HCT116 (cell line): ENCODE results near the gene ZNF181. TPM values are rescaled to one million over a fixed set of nuclear protein-coding genes. Genes with fewer than 3 reads are reported as not detected.
"Not testable (repeated sequence)": the region's sequence is repeated elsewhere in the genome, so short reads cannot be mapped to it uniquely, and the experiment has no call there.

Experiments used
- ATAC-seq: fragments of 200-7000 bp; cut with Tn5 transposase; 2 replicates; pipeline ENCODE4 v1.9.1; 2020; ENCODE audit warnings: mild to moderate bottlenecking, moderate library complexity
- BruUV-seq: library from RNA; stranded (reverse); fragments of 400-500 nt; replicated peaks from 2 replicates; lab custom pipeline; 2021; lab: Mats Ljungman, UMichigan
- CTCF ChIA-PET: fragments of 300-600 bp; sonication (Branson Sonifier 250); formaldehyde crosslinking; loops from one replicate; lab custom pipeline; 2021; ENCODE audit warnings: antibody characterized with exemption; lab: Charles Lee
- POLR2A ChIA-PET: fragments of 300-600, 350-600 bp; sonication (Branson Sonifier 250); formaldehyde crosslinking; loops from one replicate; lab custom pipeline; 2021; ENCODE audit warnings: antibody characterized with exemption; lab: Charles Lee
- RAD21 ChIA-PET, 2 experiments: fragments of 300-600 bp; sonication (Branson Sonifier 250); formaldehyde crosslinking; loops; one replicate each; lab custom pipeline; 2023; ENCODE audit warnings: low total read pairs in 2 of 2; ENCODE audit not compliant: uncharacterized antibody in 2 of 2, unreplicated experiment in 2 of 2, low non-redundant PET in 1 of 2; lab: Charles Lee
- DNase-seq: peaks from one replicate; pipeline ENCODE4 v3.0.0-alpha.2; 2010; ENCODE audit warnings: low read depth, low spot score
- H2AFZ ChIP-seq: fragments of 200-600 bp; shearing (Covaris generic), sonication (generic); 2 replicates; pipeline ENCODE4 v1.6.1; 2017; ENCODE audit warnings: low read depth, mixed run types, mixed read lengths, antibody characterized with exemption, low read length; ENCODE audit not compliant: poor library complexity, severe bottlenecking
- H3K27ac ChIP-seq: 2 replicates; pipeline ENCODE4 v1.5.1; 2012; ENCODE audit warnings: low read depth, low read length
- H3K27me3 ChIP-seq: fragments of 200-600 bp; sonication (generic); 2 replicates; pipeline ENCODE4 v1.6.1; 2016; ENCODE audit warnings: mixed run types, low read length, mixed read lengths; ENCODE audit not compliant: insufficient read depth
- H3K36me3 ChIP-seq, 2 experiments: fragments of 200-500 bp in 1 of 2; fragments of 200-600 bp in 1 of 2; sonication (Bioruptor generic) in 1 of 2; sonication (generic) in 1 of 2; 2 replicates each; pipeline versions ENCODE4 v1.5.1 to v1.6.1; 2014 to 2016; ENCODE audit warnings: low read length in 2 of 2, inconsistent platforms in 1 of 2, mixed read lengths in 1 of 2, mixed run types in 1 of 2; ENCODE audit not compliant: insufficient read depth in 2 of 2, control insufficient read depth in 1 of 2
- H3K4me1 ChIP-seq, 2 experiments: fragments of 200-600 bp in 1 of 2; sonication (generic) in 1 of 2; 2 replicates each; pipeline versions ENCODE4 v1.5.1 to v1.6.1; 2012 to 2017; ENCODE audit warnings: low read length in 2 of 2, inconsistent platforms in 1 of 2, mild to moderate bottlenecking in 1 of 2, mixed read lengths in 1 of 2, mixed run types in 1 of 2, moderate library complexity in 1 of 2; ENCODE audit not compliant: insufficient read depth in 2 of 2, control insufficient read depth in 1 of 2
- H3K4me2 ChIP-seq: fragments of 200-600 bp; sonication (generic); 2 replicates; pipeline ENCODE4 v1.6.1; 2017; ENCODE audit warnings: mixed run types, low read length, mixed read lengths
- H3K4me3 ChIP-seq, 2 experiments: fragments of 200-600 bp in 1 of 2; sonication (generic) in 1 of 2; replicated peaks in 1 of 2; 2 replicates each; pipeline ENCODE4 v1.5.1; 2011 to 2016; ENCODE audit warnings: low read length in 2 of 2, control low read depth in 1 of 2, low read depth in 1 of 2, mild to moderate bottlenecking in 1 of 2, mixed read lengths in 1 of 2, mixed run types in 1 of 2
- H3K79me2 ChIP-seq: fragments of 200-600 bp; sonication (generic); 2 replicates; pipeline ENCODE4 v1.6.1; 2017; ENCODE audit warnings: mild to moderate bottlenecking, mixed run types, low read length, moderate library complexity, mixed read lengths; ENCODE audit not compliant: insufficient read depth
- H3K9ac ChIP-seq: fragments of 200-600 bp; sonication (generic); 2 replicates; pipeline ENCODE4 v1.6.1; 2016; ENCODE audit warnings: low read length, mixed read lengths
- H3K9me2 ChIP-seq: fragments of 200-600 bp; sonication (generic), shearing (Covaris generic); 2 replicates; pipeline ENCODE4 v1.6.1; 2017; ENCODE audit warnings: mixed run types, mild to moderate bottlenecking, moderate library complexity; ENCODE audit not compliant: insufficient read depth
- H3K9me3 ChIP-seq, 2 experiments: fragments of 200-500 bp in 1 of 2; fragments of 200-600 bp in 1 of 2; sonication (Bioruptor generic) in 1 of 2; sonication (generic) in 1 of 2; 2 replicates each; pipeline ENCODE4 v1.6.1; 2014 to 2017; ENCODE audit warnings: low read length in 2 of 2, mixed read lengths in 2 of 2, inconsistent platforms in 1 of 2, low read depth in 1 of 2, mild to moderate bottlenecking in 1 of 2, mixed run types in 1 of 2, moderate library complexity in 1 of 2; ENCODE audit not compliant: control insufficient read depth in 1 of 2, insufficient read depth in 1 of 2
- H4K20me1 ChIP-seq: fragments of 200-600 bp; sonication (generic), shearing (Covaris generic); 2 replicates; pipeline ENCODE4 v1.6.1; 2017; ENCODE audit warnings: mixed run types, mild to moderate bottlenecking, moderate library complexity; ENCODE audit not compliant: insufficient read depth
- EZH2 ChIP-seq: fragments of 200-600 bp; sonication (generic); IDR thresholded peaks from 2 replicates; pipeline ENCODE4 v1.6.1; 2017; ENCODE audit warnings: antibody characterized with exemption, mixed run types
- RAD21 ChIP-seq: IDR thresholded peaks from 2 replicates; pipeline ENCODE4 v1.6.1; 2012; ENCODE audit warnings: low read depth, mild to moderate bottlenecking
- YY1 ChIP-seq: IDR thresholded peaks from 2 replicates; pipeline ENCODE4 v1.6.1; 2011; ENCODE audit warnings: low read length, low read depth, moderate library complexity, mild to moderate bottlenecking; ENCODE audit not compliant: insufficient replicate concordance; ENCODE audit errors: extremely low read depth
- ZBTB33 ChIP-seq: IDR thresholded peaks from 2 replicates; pipeline ENCODE4 v1.6.1; 2011; ENCODE audit warnings: mild to moderate bottlenecking, low read length, moderate library complexity; ENCODE audit not compliant: insufficient replicate concordance; ENCODE audit errors: extremely low read depth
- ZNF274 ChIP-seq: fragments of 200-500 bp; sonication (Bioruptor generic); IDR thresholded peaks from 2 replicates; pipeline ENCODE4 v1.6.1; 2014; ENCODE audit warnings: mild to moderate bottlenecking, low read depth, low read length, inconsistent platforms
- intact Hi-C: fragments of 100-400 bp; cut with micrococcal nuclease; formaldehyde crosslinking; loops from 2 replicates; pipeline ENCODE4 v1.10.0; 2022
- total RNA-seq: library from RNA; stranded (reverse); gene quantifications from one replicate; pipeline ENCODE4 v1.2.1, GENCODE V29; 2021; ENCODE audit not compliant: unreplicated experiment

The ZNF181 gene
- total RNA-seq, 1 experiment from 2014 or later: 4.0 TPM

DNA sequence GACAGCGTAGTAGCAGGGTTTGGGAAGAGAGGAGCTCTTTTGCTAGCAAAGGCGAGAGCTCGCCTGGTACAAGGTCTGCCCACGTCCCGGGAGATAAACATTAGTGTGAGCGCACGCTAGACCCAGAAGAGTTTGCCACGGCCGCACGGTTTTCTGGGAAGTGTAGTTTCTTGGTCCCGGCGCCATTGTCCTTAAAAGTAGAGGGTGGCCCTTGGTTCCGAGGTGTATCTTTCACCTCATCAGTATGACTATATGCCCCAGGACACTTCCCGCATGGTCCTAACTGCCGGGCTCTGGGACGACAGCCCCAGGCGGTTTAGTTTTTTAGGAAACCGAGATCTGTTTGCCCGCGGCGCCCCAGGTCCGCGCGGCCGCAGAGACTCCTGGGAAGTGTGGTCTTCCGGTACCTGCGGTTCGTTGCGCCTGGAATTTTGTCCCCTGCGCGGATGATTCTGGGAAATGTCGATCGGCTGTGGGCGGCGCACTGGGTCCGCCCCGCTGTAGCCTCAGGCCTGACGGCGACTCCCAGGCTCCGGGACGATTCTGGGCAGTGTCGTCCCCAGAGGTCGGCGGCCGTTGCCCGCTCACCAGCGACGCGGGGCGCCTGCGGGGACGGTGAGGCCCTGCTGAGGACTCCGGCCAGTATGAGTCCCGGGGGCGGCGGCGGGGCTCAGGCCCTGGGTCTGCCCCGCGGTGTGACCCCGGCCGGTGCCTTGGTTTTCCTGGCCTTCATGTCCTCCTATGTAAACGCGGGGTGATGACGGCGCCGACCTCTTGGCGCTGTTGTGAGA, at the start of gene ZNF181 (continued):
- peak; percentile 35 for TF ChIP-seq ZBTB33
- TF ChIP-seq YY1: peak; percentile 84
- no peak for TF ChIP-seq RAD21
- TF ChIP-seq EZH2: no peak

- H3K4me1 ChIP-seq, CTCF ChIA-PET, DNase-seq, H3K27me3 ChIP-seq, H3K27ac ChIP-seq, H3K4me3 ChIP-seq, intact Hi-C loops, H3K9me2 ChIP-seq, POLR2A ChIA-PET, H3K79me2 ChIP-seq, H2AFZ ChIP-seq, RAD21 ChIA-PET, H4K20me1 ChIP-seq, H3K9ac ChIP-seq, BruUV-seq, H3K9me3 ChIP-seq, ATAC-seq, H3K4me2 ChIP-seq: not testable (repeated sequence)
- H3K36me3 ChIP-seq: peaks cover 8 to 38% of the 10 kb centered on the region in 2 experiments; a peak in 3 of 4 replicates
- peak; percentile 31 for TF ChIP-seq ZNF274
These were observed 48.8 kb upstream of the ZNF181 start for GRCh38 chr19:34685266-34685665.
